ENCODE data around the gene PDIA3.
"Not testable (repeated sequence)": the region's sequence is repeated elsewhere in the genome, so short reads cannot be mapped to it uniquely, and the experiment has no call there.

DNA sequence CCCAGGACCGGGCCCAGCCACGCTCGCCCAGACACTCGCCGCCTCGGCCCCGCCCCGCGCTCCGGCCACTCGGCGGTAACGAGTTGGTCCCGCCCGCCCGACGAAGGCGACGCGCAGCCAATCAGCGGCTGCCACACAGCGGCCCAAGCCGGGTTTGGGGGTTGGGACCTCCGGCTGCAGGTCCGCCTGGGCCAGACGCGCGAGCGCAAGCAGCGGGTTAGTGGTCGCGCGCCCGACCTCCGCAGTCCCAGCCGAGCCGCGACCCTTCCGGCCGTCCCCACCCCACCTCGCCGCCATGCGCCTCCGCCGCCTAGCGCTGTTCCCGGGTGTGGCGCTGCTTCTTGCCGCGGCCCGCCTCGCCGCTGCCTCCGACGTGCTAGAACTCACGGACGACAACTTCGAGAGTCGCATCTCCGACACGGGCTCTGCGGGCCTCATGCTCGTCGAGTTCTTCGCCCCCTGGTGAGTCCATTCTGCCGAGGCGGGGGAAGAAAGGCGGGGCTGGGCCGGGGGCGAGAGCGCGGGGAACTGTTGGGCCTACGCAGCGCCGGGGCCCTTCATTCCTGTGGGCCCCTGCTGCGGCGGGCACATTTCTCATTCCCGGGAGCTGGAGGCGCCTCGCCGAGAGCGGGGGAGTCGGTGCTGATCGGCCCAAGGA, at the start of gene PDIA3:
- TF ChIP-seq, protein P1, sequence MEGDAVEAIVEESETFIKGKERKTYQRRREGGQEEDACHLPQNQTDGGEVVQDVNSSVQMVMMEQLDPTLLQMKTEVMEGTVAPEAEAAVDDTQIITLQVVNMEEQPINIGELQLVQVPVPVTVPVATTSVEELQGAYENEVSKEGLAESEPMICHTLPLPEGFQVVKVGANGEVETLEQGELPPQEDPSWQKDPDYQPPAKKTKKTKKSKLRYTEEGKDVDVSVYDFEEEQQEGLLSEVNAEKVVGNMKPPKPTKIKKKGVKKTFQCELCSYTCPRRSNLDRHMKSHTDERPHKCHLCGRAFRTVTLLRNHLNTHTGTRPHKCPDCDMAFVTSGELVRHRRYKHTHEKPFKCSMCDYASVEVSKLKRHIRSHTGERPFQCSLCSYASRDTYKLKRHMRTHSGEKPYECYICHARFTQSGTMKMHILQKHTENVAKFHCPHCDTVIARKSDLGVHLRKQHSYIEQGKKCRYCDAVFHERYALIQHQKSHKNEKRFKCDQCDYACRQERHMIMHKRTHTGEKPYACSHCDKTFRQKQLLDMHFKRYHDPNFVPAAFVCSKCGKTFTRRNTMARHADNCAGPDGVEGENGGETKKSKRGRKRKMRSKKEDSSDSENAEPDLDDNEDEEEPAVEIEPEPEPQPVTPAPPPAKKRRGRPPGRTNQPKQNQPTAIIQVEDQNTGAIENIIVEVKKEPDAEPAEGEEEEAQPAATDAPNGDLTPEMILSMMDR (conservative IDR thresholded peaks at IDR 0.05 in 1 of 2, IDR thresholded peaks at IDR 0.05 in 1 of 2; ENCODE audit: low read depth in 1 of 2, low read length in 2 of 2), result not testable (repeated sequence)
- TF ChIP-seq EZH2 (IDR thresholded peaks at IDR 0.05; ENCODE audit: low read length, missing control alignments), result not testable (repeated sequence)

Measured in fibroblast of lung (primary cell).